ENCODE data around the gene EHF. TPM values are rescaled to one million over a fixed set of nuclear protein-coding genes. Genes with fewer than 3 reads are reported as not detected.

The EHF gene
- total RNA-seq, 1 experiment from 2014 or later: 1.1 TPM

GRCh38 chr11:34706709-34707461, 86.0 kb downstream of the EHF start:
- Mint-ChIP-seq H3K4me1 (ENCODE audit: insufficient read depth, unreplicated experiment) (no peaks in the 10 kb centered on the region), H3K9me3 (ENCODE audit: unreplicated experiment) (no peaks in the 10 kb centered on the region), H3K27ac (ENCODE audit: low read depth, unreplicated experiment) (no peak overlapping the region), H3K27me3 (ENCODE audit: insufficient read depth, unreplicated experiment) (no peaks in the 10 kb centered on the region), H3K4me3 (ENCODE audit: unreplicated experiment) (no peak overlapping the region), H3K36me3 (ENCODE audit: insufficient read depth, unreplicated experiment) (no peaks in the 10 kb centered on the region)
- POLR2A ChIA-PET: interaction anchor here (1.6 kb wide), 1 partner anchor 53 kb away, joined by 3 read pairs; no protein-coding TSS in a partner anchor
- intact Hi-C loops (cut with micrococcal nuclease): no loop called here
- no TSS peak for BruUV-seq (replicated peaks)
- DNase-seq (ENCODE audit: unreplicated experiment): no peak
- TF ChIP-seq CTCF (IDR thresholded peaks at IDR 0.05; ENCODE audit: unreplicated experiment): no peak
- CTCF ChIA-PET: interaction anchor here (0.5 to 1.1 kb wide), 2 partner anchors 12 to 120 kb away, joined by 3 read pairs; no protein-coding TSS in a partner anchor

DNA sequence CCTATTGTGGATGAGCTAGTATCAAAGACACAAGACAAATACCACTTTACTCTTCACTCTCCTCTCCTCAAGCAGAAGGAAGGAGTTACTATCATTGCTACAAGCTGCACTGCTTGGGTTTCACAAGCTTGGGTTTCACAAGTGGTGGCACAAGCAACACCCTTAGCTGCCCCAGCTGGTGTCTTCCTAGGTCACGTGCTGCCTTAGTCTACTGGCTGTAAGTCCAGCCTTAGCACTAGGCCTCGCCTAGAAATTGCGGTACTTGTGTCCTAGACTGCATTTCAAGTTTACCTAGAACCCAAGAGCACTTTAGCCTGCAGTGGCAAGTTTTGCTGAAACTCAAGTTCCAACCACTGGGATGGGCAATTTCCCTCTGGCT, 86.6 kb downstream of the EHF start:
- Mint-ChIP-seq H3K27ac (ENCODE audit: low read depth, unreplicated experiment) (no peak overlapping the region), H3K36me3 (ENCODE audit: insufficient read depth, unreplicated experiment) (no peaks in the 10 kb centered on the region), H3K4me3 (ENCODE audit: unreplicated experiment) (no peak overlapping the region), H3K4me1 (ENCODE audit: insufficient read depth, unreplicated experiment) (no peaks in the 10 kb centered on the region), H3K27me3 (ENCODE audit: insufficient read depth, unreplicated experiment) (no peaks in the 10 kb centered on the region), H3K9me3 (ENCODE audit: unreplicated experiment) (peaks cover 5% of the 10 kb centered on the region)
- BruUV-seq (replicated peaks): no TSS peak
- DNase-seq (ENCODE audit: unreplicated experiment): no peak
- TF ChIP-seq CTCF (IDR thresholded peaks at IDR 0.05; ENCODE audit: unreplicated experiment): no peak
- ChIA-PET POLR2A (no interaction called here), CTCF (interaction anchor here (0.5 kb wide), 1 partner anchor 11 kb away, joined by 3 read pairs; no protein-coding TSS in a partner anchor)
- intact Hi-C loops (cut with micrococcal nuclease): no loop called here

Other genes with a start within 250 kb of the EHF start
- gene CAT, start 182.2 kb upstream of the EHF start, total RNA-seq (2022): 9.5 and 12.1 TPM in 2 replicates
- not detected in 2 replicates for gene ELF5, start 107.3 kb upstream of the EHF start, total RNA-seq (2022)